ENCODE results near the gene FAM114A2.

DNA sequence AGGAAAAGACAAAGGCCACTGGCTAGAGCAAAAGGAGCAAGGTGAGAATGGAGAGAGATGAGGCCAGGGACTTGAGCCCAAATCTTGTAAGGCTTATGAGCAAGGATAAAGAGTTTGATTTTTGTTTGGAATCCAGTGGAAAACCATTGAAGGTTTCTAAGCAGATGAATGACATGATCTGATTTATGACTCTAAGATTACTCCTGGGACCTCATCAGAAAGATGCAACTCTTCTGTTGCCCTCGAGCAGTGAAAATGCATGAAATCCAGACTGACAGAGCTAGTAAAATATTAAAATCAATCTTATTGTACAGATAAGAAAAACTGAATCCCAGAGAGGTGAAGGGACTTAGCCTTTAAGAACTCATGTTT lies 734 bp upstream of the FAM114A2 start:
- TF ChIP-seq, protein P1, sequence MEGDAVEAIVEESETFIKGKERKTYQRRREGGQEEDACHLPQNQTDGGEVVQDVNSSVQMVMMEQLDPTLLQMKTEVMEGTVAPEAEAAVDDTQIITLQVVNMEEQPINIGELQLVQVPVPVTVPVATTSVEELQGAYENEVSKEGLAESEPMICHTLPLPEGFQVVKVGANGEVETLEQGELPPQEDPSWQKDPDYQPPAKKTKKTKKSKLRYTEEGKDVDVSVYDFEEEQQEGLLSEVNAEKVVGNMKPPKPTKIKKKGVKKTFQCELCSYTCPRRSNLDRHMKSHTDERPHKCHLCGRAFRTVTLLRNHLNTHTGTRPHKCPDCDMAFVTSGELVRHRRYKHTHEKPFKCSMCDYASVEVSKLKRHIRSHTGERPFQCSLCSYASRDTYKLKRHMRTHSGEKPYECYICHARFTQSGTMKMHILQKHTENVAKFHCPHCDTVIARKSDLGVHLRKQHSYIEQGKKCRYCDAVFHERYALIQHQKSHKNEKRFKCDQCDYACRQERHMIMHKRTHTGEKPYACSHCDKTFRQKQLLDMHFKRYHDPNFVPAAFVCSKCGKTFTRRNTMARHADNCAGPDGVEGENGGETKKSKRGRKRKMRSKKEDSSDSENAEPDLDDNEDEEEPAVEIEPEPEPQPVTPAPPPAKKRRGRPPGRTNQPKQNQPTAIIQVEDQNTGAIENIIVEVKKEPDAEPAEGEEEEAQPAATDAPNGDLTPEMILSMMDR (IDR thresholded peaks at IDR 0.05; ENCODE audit: low read depth, low read length): no peak
- no peak for TF ChIP-seq POLR2A (IDR thresholded peaks at IDR 0.05; ENCODE audit: extremely low read depth, insufficient read length)
- TF ChIP-seq, protein P2, sequence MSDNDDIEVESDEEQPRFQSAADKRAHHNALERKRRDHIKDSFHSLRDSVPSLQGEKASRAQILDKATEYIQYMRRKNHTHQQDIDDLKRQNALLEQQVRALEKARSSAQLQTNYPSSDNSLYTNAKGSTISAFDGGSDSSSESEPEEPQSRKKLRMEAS (IDR thresholded peaks at IDR 0.05; ENCODE audit: low read depth, low read length): no peak

Measured in NB4 (cell line).